ENCODE results near the gene SPATA20.

- TF ChIP-seq, protein P1, sequence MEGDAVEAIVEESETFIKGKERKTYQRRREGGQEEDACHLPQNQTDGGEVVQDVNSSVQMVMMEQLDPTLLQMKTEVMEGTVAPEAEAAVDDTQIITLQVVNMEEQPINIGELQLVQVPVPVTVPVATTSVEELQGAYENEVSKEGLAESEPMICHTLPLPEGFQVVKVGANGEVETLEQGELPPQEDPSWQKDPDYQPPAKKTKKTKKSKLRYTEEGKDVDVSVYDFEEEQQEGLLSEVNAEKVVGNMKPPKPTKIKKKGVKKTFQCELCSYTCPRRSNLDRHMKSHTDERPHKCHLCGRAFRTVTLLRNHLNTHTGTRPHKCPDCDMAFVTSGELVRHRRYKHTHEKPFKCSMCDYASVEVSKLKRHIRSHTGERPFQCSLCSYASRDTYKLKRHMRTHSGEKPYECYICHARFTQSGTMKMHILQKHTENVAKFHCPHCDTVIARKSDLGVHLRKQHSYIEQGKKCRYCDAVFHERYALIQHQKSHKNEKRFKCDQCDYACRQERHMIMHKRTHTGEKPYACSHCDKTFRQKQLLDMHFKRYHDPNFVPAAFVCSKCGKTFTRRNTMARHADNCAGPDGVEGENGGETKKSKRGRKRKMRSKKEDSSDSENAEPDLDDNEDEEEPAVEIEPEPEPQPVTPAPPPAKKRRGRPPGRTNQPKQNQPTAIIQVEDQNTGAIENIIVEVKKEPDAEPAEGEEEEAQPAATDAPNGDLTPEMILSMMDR (IDR thresholded peaks at IDR 0.05), result no peak
- no peak for TF ChIP-seq POLR2A (IDR thresholded peaks at IDR 0.05)
Observed at GRCh38 chr17:50561746-50562141, 14.8 kb downstream of the SPATA20 start.
